ENCODE measurements around the gene MESP2. TPM values are rescaled to one million over a fixed set of nuclear protein-coding genes. Genes with fewer than 3 reads are reported as not detected.

Gene MESP2
- total and polyA plus RNA-seq, 2 of the 8 experiments (the other 6 are each of a cell fraction or from before 2014, with no cell fraction given), result 0.35 to 0.80 TPM

GRCh38 chr15:89823836-89824606 is 47.9 kb downstream of the MESP2 start:
- H3K4me2 ChIP-seq (ENCODE audit: insufficient read depth in 1 of 2, low read depth in 2 of 2, low read length in 2 of 2), result no peak overlapping the region
- POLR2A ChIA-PET (ENCODE audit: partially characterized antibody), result interaction anchor here (1.3 kb wide), 1 partner anchor 74 kb away, joined by 3 read pairs; no protein-coding TSS in a partner anchor
- H2AK5ac ChIP-seq (ENCODE audit: low read depth, low read length), result no peak overlapping the region
- no peak overlapping the region for H4K8ac ChIP-seq (ENCODE audit: extremely low read depth, insufficient read depth, low read length)
- H3K4me1 ChIP-seq (replicated peaks in 1 of 4; ENCODE audit: control insufficient read depth in 3 of 4, insufficient read depth in 4 of 4, low read length in 3 of 4), result peaks cover 0 to 11% (median 2%) of the 10 kb centered on the region in 4 experiments; a peak in 2 of 7 replicates
- no peak overlapping the region for H3K18ac ChIP-seq (ENCODE audit: extremely low read depth, low read length)
- no peak overlapping the region for H4K5ac ChIP-seq (ENCODE audit: insufficient read length, low read depth, low read length)
- no peak overlapping the region for H2BK5ac ChIP-seq (ENCODE audit: low read depth, low read length)
- H3K23ac ChIP-seq (ENCODE audit: insufficient read length), result no peak overlapping the region
- no peak overlapping the region for H3K4ac ChIP-seq (replicated peaks; ENCODE audit: insufficient read length, low read depth, low read length)
- peak overlapping the region; percentile 72; the same call in 1 of the 2 replicates for H2BK15ac ChIP-seq (ENCODE audit: low read length)
- no peak overlapping the region for H3K56ac ChIP-seq (replicated peaks; ENCODE audit: insufficient read length, low read depth, low read length)
- no peak overlapping the region for H2BK12ac ChIP-seq (ENCODE audit: low read depth, low read length)
- no peaks in the 10 kb centered on the region for H3K79me2 ChIP-seq (ENCODE audit: control insufficient read depth in 1 of 2, insufficient read depth in 2 of 2, low read length in 2 of 2)
- 84% methylated on average over 16 of the region's 16 CpGs; no CpG with 5 or more reads in 1 of the 2 experiments for WGBS, 2 experiments (ENCODE audit: extremely low coverage in 1 of 2, insufficient coverage in 1 of 2, insufficient read length in 1 of 2, insufficient replicate concordance in 2 of 2, low coverage in 1 of 2, low lambda C conversion rate in 2 of 2, missing lambda C conversion rate in 1 of 2)
- no peak overlapping the region for H4K91ac ChIP-seq (replicated peaks; ENCODE audit: insufficient read length, low read length)
- H3K27me3 ChIP-seq (replicated peaks in 1 of 4; ENCODE audit: control insufficient read depth in 3 of 4, extremely low read depth in 1 of 4, insufficient read depth in 3 of 4, low read length in 3 of 4), result no peaks in the 10 kb centered on the region
- H3K4me3 ChIP-seq (ENCODE audit: extremely low read depth in 1 of 4, insufficient read depth in 2 of 4, low read depth in 3 of 4, low read length in 4 of 4), result no peak overlapping the region
- no peak overlapping the region for H2AFZ ChIP-seq (ENCODE audit: low read length)
- no peak overlapping the region for H2BK120ac ChIP-seq (replicated peaks; ENCODE audit: low read depth, low read length)
- no peak overlapping the region for H3K9ac ChIP-seq (replicated peaks in 1 of 4; ENCODE audit: extremely low read depth in 1 of 4, low read depth in 3 of 4, low read length in 3 of 4)
- no peaks in the 10 kb centered on the region for H3K79me1 ChIP-seq (ENCODE audit: low read depth, low read length)
- no peaks in the 10 kb centered on the region for H3K36me3 ChIP-seq (ENCODE audit: control insufficient read depth in 2 of 4, insufficient read depth in 4 of 4, low read length in 3 of 4)
- CTCF ChIA-PET (ENCODE audit: partially characterized antibody), result interaction anchor here (0.7 kb wide), 1 partner anchor 71 kb away, joined by 3 read pairs; no protein-coding TSS in a partner anchor
- H3K9me3 ChIP-seq (ENCODE audit: insufficient read depth in 2 of 2, low read depth in 1 of 2, low read length in 1 of 2), result no peaks in the 10 kb centered on the region
- H3K23me2 ChIP-seq (ENCODE audit: low read depth, low read length), result no peaks in the 10 kb centered on the region
- H3K27ac ChIP-seq (ENCODE audit: low read depth, low read length), result no peak overlapping the region
- DNase-seq (ENCODE audit: low read depth in 1 of 2, low spot score in 2 of 2) (no peak), FAIRE-seq (no peak)
- no peak overlapping the region for H3K14ac ChIP-seq (ENCODE audit: insufficient read length)
- H2BK20ac ChIP-seq (ENCODE audit: low read length), result no peak overlapping the region
- H4K20me1 ChIP-seq (replicated peaks in 1 of 2; ENCODE audit: control insufficient read depth in 1 of 2, insufficient read depth in 2 of 2, low read length in 2 of 2), result peaks cover 0 to 1% of the 10 kb centered on the region in 2 experiments
- TF ChIP-seq ATF2 (IDR thresholded peaks at IDR 0.05; ENCODE audit: low read length) (no peak), RXRA (IDR thresholded peaks at IDR 0.05; ENCODE audit: insufficient read depth, low read depth, low read length) (no peak), KDM5A (IDR thresholded peaks at IDR 0.05; ENCODE audit: low read length) (no peak)
